GM19452 (cell line): Measurements from ENCODE around the gene PLOD2.
"Not testable (repeated sequence)": the region's sequence is repeated elsewhere in the genome, so short reads cannot be mapped to it uniquely, and the experiment has no call there.

Experiments used
- ATAC-seq: cut with Tn5 transposase; IDR thresholded peaks from one replicate; pipeline ENCODE4 v1.9.1; 2021; ENCODE audit not compliant: unreplicated experiment

Gene PLOD2

GRCh38 chr3:146142757-146143156, 18.2 kb downstream of the PLOD2 start:
- ATAC-seq: no peak

DNA sequence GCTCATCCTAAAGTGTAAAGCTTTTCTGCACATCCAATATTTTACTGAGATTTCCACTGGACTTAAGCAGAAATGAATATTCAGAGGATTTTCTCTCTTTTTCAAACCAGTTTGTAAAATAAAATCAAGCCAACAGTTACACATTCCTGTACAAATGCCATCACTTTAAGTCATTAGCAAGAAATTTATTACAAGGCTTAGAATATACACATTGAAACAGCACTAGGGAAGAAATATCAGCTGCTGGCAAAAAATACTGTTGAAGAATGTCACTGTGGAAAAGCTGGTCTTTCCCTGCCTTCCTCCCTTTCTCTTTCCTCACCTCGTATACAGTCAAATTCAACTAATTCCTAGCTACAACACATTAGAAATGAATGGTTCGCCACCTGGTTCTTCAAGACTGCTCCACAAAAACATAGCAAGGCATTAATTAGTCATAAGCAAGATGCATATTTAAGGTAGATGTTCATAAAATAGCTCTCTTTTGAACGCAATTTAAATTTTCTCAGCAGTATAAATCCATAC, 21.3 kb downstream of the PLOD2 start:
- no peak for ATAC-seq

- no peak for ATAC-seq
Measured at GRCh38 chr3:146138902-146139301, 22.1 kb downstream of the PLOD2 start.

DNA sequence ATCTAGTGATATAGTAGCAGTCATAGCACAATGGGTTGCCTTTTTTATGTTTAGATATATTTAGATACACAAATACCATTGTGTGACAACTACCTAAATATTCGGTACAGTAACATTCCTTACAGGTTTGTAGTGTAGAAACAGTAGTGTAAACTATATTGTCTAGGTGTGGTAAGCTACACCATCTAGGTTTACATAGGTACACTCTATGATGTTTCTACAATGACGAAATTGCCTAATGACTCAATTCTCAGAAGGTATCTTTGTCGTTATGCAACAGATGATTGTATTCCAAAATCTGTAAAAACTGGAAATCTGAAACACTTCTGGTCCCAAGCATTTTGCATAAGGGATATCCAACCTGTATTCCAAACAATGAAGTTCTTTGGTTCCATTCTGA, 24.3 kb downstream of the PLOD2 start:
- ATAC-seq: no peak

DNA sequence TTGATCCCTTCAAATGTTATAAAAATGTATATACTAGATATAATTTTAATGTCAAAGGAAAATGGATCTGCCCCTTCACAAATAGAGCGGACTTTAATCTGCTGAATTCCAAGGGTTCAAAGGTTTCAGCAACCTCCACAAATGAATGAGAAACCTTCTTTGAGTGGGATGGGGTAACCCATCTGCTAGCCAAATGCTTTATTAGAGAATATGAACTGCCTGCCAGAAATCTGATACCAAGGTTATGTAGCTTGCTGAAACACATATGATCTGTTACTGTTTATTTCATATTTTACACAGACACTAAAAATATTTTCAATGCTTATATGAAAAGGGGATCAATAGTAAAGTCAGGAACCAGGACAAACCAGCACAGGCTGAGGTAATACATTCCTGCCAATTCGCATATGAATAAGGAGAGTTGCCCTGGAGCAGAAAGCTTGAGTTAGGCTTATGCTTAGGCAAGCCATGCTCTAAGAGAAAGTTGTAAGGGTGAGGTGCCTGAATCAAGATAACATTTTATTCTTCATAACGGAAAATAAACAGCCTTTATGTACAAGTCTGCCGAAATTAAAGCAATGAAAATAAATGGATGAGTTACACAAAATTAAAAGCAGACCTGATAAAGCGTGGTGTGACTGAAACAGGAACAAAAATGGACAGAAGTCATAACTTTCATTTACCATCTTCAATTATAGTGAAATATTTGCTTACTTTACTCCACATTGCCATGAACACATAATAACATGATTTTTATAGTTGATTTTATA, 26.5 kb downstream of the PLOD2 start:
- ATAC-seq: no peak

DNA sequence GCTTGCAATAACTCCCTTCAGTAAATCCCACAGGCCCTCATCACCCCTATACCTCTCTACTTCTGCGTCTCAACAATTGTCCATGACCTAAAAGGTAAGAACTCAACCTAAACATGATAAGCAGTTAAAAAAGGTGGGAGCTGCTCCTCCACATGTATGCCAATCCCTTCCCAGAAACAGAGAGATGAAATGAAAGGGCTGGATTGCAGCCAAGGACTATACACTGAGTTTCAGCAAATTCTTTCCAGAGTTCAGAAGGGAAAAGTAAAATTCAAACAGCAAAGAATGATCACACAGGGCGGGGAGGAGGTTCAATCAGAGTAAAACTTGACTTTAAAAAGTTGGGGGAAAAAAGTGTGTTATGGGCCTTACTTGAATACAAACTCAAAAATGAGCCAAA, 27.5 kb downstream of the PLOD2 start:
- ATAC-seq: no peak

- no peak for ATAC-seq
Measured at GRCh38 chr3:146131616-146132410, 29.2 kb downstream of the PLOD2 start.

GRCh38 chr3:146130881-146131371, 30.1 kb downstream of the PLOD2 start:
- no peak for ATAC-seq

- no peak for ATAC-seq
Measured at GRCh38 chr3:146129750-146130149, 31.2 kb downstream of the PLOD2 start.

DNA sequence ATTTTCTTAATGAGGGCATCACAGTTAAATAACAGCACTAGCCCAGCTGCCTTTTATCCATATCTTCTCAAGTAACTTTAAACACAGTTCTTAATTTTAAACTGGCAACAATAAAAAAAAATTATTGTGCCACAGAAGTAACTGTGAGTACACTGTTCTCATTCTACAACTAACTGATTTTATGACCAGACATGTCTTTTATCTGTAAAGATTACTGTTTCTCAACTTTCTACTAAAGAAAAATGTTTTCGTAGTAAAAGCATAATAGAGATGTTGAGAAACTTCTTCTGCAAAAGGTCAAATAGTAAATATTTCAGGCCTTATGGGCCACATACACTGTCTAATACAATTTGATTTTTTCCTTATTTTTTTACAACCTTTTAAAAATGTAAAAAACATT, 32.0 kb downstream of the PLOD2 start:
- ATAC-seq: no peak

DNA sequence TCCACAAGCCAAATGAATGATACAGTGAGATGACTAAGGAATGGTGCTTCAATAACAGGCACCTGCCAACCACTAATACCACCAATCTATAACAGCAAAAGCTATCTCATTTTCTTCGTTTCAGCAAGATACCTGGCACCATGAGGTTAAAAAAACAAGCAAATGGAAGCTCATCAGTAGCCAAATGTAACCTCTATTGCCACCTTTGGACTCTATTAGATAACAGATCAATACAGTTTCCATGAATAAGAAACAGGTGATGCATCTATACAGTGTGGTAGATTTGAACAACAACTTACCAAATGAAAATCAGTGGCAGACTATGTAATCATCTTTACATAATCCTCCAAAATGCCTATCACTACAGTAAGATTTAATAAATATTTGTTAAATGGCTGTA, 32.8 kb downstream of the PLOD2 start:
- ATAC-seq: no peak

GRCh38 chr3:146125951-146126350, 35.0 kb downstream of the PLOD2 start:
- ATAC-seq: no peak

- ATAC-seq: no peak
Measured at GRCh38 chr3:146124126-146124801, 36.7 kb downstream of the PLOD2 start.

DNA sequence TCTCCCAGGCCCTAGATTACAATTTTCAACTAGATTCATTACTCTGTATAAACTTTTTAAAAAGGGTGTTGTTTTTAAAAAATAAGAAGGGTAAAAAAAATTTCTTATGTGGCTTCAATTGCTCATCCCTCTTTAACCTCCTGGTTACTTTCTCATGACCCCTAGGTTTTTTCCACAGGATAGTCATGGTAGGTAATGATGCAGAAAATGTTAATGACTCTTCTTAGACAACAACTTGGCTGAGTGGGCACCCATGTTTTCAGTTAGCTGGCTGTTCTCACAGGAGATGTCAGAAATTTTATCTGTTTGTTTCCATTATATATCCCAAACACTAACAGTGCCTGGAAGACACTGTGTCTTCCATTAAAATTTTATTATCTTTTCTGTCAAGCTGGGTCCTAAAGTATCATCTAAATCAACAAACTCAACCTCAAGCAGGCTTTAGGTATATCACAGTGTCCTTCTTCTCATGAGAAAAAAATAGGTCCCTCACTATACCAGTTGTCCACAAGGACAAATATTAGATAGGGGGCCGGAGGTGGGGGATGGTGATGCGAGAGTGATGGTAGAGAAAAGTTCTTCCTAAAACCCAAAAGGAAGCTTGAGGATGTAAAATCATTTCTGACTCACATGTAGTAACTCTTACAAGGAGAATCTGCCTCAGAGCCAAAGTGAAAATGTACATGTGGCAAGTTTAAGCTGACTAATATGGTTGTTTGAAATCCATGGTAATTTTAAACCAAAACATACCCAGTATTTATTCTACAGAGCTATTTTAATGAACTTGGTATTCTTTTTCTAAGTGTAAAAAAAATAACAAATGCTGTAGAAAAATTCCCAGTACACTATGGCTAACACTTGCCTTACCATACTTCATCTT, 43.3 kb downstream of the PLOD2 start:
- ATAC-seq: no peak

DNA sequence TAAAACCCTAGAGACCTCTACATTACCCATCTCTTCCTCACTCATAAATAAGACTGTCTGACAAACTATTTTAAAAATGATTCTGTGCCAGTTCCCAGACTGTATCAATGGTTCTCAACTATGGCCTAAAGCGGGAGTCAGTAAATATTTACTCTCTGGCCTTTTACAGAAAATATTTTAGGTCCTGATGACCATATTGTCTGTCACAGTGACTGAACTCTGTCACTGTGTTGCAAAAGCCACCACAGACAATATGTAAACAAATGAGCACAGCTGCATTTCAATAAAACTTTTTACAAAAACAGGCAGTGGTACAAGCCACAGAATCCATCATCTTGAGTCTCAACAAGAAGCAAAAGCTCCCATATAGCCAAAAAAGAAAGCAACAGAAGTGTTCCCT, 45.4 kb downstream of the PLOD2 start:
- no peak for ATAC-seq

GRCh38 chr3:146113804-146114203, 47.2 kb downstream of the PLOD2 start:
- not testable (repeated sequence) for ATAC-seq

GRCh38 chr3:146111337-146111736, 49.6 kb downstream of the PLOD2 start:
- no peak for ATAC-seq

- ATAC-seq: no peak
Measured at GRCh38 chr3:146110161-146110560, 50.8 kb downstream of the PLOD2 start.

- ATAC-seq: no peak
Measured at GRCh38 chr3:146106986-146107385, 54.0 kb downstream of the PLOD2 start.

- no peak for ATAC-seq
Measured at GRCh38 chr3:146104068-146104467, 56.9 kb downstream of the PLOD2 start.
